Mucosa of stomach (tissue), 1 donor: ENCODE results near the gene DENND6B.
A peak's percentile ranks its signal among the peaks of the same experiment; 100 is the strongest.

ENCODE experiments used
- H3K27me3 ChIP-seq: one replicate; pipeline ENCODE4 v1.7.0; 2013; ENCODE audit warnings: mild to moderate bottlenecking, low read length; ENCODE audit not compliant: control insufficient read depth, insufficient read depth
- H3K36me3 ChIP-seq: one replicate; pipeline ENCODE4 v1.7.0; 2013; ENCODE audit warnings: low read length; ENCODE audit not compliant: control insufficient read depth, insufficient read depth
- H3K4me1 ChIP-seq: one replicate; pipeline ENCODE4 v1.7.0; 2013; ENCODE audit warnings: mild to moderate bottlenecking, low read length; ENCODE audit not compliant: control insufficient read depth, insufficient read depth
- H3K4me3 ChIP-seq: one replicate; pipeline ENCODE4 v1.7.0; 2013; ENCODE audit warnings: low read length
- H3K9ac ChIP-seq: one replicate; pipeline ENCODE4 v1.7.0; 2013; ENCODE audit warnings: mild to moderate bottlenecking, low read length, moderate library complexity
- H3K9me3 ChIP-seq: one replicate; pipeline ENCODE4 v1.7.0; 2013; ENCODE audit warnings: mild to moderate bottlenecking, low read length, moderate library complexity; ENCODE audit not compliant: control insufficient read depth
- donor health status: Pancreatic carcinoma.

DENND6B gene

GRCh38 chr22:50311606-50312351 lies 15.0 kb downstream of the DENND6B start:
- no peak overlapping the region for H3K9ac ChIP-seq
- no peaks in the 10 kb centered on the region for H3K36me3 ChIP-seq
- no peaks in the 10 kb centered on the region for H3K9me3 ChIP-seq
- H3K27me3 ChIP-seq = no peaks in the 10 kb centered on the region
- no peak overlapping the region for H3K4me3 ChIP-seq
- peaks cover 16% of the 10 kb centered on the region for H3K4me1 ChIP-seq

DNA sequence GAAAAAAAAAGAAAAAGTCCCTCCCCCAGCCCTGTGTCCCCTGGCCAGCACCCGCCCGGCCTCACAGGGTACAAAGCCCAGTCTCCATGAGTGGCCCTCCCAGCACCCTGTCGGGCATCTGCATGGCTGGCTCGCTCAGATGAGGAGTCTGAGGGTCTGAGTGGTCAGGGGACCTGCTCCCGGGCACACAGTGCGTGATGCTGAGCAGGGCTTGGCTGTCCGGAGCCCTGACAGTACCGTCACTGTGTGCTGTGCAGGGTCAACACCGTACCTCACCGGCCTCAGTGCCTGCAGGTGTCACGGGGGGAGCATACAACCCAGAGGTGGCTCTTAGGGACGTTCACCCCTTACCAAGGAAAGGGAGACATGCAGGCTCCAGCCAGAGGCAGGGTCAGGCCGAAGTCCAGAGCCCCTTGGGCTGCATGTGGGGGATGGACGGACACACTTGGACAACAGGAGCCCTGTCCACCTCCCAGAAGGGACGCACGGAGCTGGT lies 15.8 kb downstream of the DENND6B start:
- Histone ChIP-seq H3K27me3 (no peaks in the 10 kb centered on the region), H3K4me3 (no peak overlapping the region), H3K4me1 (peaks cover 16% of the 10 kb centered on the region), H3K9me3 (no peaks in the 10 kb centered on the region), H3K9ac (no peak overlapping the region), H3K36me3 (no peaks in the 10 kb centered on the region)

DNA sequence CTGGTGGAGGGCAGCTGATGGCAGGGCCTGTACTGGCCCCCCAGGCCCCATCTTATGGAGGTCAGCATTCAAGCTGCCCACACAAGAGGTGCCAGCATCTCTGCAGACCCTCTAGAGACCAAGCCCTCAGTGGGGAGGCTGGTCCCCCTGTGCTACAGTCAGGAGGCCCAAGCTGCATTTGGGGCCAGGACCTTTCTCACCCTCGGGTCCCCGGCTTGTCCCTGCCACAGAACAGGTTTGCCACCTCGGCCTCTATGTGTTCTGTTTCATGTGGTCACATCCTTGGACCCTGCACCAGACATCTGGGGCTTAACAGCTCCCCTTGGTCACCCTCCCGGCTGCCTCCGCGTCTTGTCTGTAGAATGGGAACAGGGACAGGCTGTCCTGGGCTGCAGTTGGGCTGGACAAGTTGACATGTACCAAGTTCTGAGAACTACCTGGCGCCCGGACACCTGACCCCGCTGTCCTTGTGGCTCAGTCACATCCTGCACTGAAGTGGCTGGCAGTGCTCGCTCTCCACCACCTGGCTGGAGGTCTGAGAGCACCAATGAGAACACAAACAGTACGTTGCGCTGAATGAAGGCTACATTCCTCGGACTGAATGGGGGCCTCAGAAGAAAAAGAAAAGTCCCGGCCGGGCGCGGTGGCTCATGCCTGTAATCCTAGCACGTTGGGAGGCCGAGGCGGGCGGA lies 16.6 kb downstream of the DENND6B start:
- H3K9ac ChIP-seq = no peak overlapping the region
- peaks cover 22% of the 10 kb centered on the region for H3K4me1 ChIP-seq
- H3K27me3 ChIP-seq = no peaks in the 10 kb centered on the region
- H3K36me3 ChIP-seq = no peaks in the 10 kb centered on the region
- H3K9me3 ChIP-seq = no peaks in the 10 kb centered on the region
- no peak overlapping the region for H3K4me3 ChIP-seq

DNA sequence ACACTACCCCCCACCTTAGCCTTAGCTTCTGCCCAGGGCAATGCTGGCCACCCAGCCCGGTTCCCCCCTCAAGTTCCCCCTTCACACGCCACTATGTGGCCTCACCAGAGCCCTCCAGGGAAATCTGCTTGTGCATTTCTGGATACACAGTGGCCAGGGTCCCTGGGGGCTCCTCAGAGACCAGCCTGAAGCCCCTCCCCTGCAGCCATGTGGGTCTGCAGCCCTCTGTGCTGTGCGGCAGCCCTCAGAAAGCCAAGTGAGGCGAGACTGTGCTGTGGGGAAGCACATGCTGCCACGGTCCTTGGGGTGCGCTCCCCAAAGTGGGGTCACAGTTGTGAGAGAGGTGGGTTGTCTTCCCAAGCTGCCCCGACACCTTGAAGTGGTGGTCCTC lies 17.2 kb downstream of the DENND6B start:
- Histone ChIP-seq H3K36me3 (no peaks in the 10 kb centered on the region), H3K4me1 (peaks cover 27% of the 10 kb centered on the region), H3K9me3 (no peaks in the 10 kb centered on the region), H3K4me3 (no peak overlapping the region), H3K27me3 (no peaks in the 10 kb centered on the region), H3K9ac (no peak overlapping the region)

GRCh38 chr22:50308986-50309600 lies 17.7 kb downstream of the DENND6B start:
- Histone ChIP-seq H3K9me3 (no peaks in the 10 kb centered on the region), H3K27me3 (no peaks in the 10 kb centered on the region), H3K36me3 (no peaks in the 10 kb centered on the region), H3K4me3 (no peak overlapping the region), H3K9ac (no peak overlapping the region), H3K4me1 (peaks cover 27% of the 10 kb centered on the region)

- H3K4me1 ChIP-seq = peaks cover 29% of the 10 kb centered on the region
- no peaks in the 10 kb centered on the region for H3K27me3 ChIP-seq
These were observed 18.2 kb downstream of the DENND6B start for GRCh38 chr22:50308597-50308935.

GRCh38 chr22:50307890-50308596 lies 18.8 kb downstream of the DENND6B start:
- no peaks in the 10 kb centered on the region for H3K36me3 ChIP-seq
- H3K4me3 ChIP-seq = no peak overlapping the region
- H3K9ac ChIP-seq = no peak overlapping the region
- H3K9me3 ChIP-seq = no peaks in the 10 kb centered on the region
- H3K27me3 ChIP-seq = no peaks in the 10 kb centered on the region
- H3K4me1 ChIP-seq = peaks cover 34% of the 10 kb centered on the region

More at GRCh38 chr22:50308597-50308935, 18.2 kb downstream of the DENND6B start:
- Histone ChIP-seq H3K36me3 (no peaks in the 10 kb centered on the region), H3K9me3 (no peaks in the 10 kb centered on the region), H3K9ac (no peak overlapping the region), H3K4me3 (no peak overlapping the region)

- peak within 1 kb of the TSS; percentile 94 for H3K9ac ChIP-seq
- H3K4me1 ChIP-seq = peaks cover 44% of the 10 kb centered on the region
- peak within 1 kb of the TSS; percentile 63 for H3K4me3 ChIP-seq
- no peaks in the 10 kb centered on the region for H3K36me3 ChIP-seq
- no peaks in the 10 kb centered on the region for H3K9me3 ChIP-seq
- H3K27me3 ChIP-seq = no peaks in the 10 kb centered on the region
These were observed 19.8 kb downstream of the DENND6B start, which contains the start of gene PLXNB2 for GRCh38 chr22:50306753-50307749. PLXNB2 (minus strand) TSS chr22:50307646; CDS start chr22:50290584, 17,062 bp downstream.

GRCh38 chr22:50305923-50306566 lies 20.8 kb downstream of the DENND6B start:
- Histone ChIP-seq H3K9ac (peak overlapping the region; percentile 94), H3K4me3 (peak overlapping the region; percentile 72), H3K4me1 (peaks cover 54% of the 10 kb centered on the region), H3K27me3 (no peaks in the 10 kb centered on the region), H3K9me3 (no peaks in the 10 kb centered on the region), H3K36me3 (no peaks in the 10 kb centered on the region)

DNA sequence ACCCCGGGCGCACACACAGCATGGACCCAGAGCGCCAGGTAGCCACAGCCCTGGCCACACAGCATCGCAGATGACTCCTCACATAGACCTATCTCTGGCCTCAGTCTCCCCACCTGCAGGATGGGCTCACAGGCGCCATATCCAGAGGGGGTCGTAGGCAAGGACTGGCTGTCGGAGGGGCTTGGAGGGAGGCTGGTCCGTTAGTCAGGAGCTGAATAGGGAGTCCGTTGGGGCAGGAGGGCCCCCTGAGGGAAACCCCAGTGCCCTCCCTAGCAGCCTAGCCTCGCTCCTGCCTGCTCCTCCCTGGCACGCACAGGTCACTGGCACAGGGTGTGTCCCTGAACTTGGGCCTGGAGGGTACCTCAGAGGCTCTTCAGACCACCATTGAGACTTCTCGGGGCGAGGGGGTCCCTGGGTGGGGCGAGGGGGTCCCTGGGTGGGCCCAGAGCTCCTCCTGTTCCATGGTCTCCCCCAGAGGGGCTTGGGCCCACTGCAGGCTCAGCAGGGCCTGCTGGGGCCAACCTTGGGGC lies 21.4 kb downstream of the DENND6B start:
- Histone ChIP-seq H3K27me3 (no peaks in the 10 kb centered on the region), H3K9ac (peak overlapping the region; percentile 94), H3K4me3 (peak overlapping the region; percentile 72), H3K36me3 (no peaks in the 10 kb centered on the region), H3K9me3 (no peaks in the 10 kb centered on the region), H3K4me1 (peaks cover 60% of the 10 kb centered on the region)
